OCI-LY1 (cell line): ENCODE data around the gene SLC44A3.

Experiments
- EZH2 ChIP-seq: fragments of 200-600 bp; sonication (generic), shearing (Covaris generic); IDR thresholded peaks from 2 replicates; pipeline ENCODE4 v1.8.0; 2017; ENCODE audit warnings: borderline replicate concordance, mixed run types, mild to moderate bottlenecking, antibody characterized with exemption, low read length, moderate library complexity, mixed read lengths
- TF ChIP-seq, protein P1 (sequence below): fragments of 200-600 bp; sonication (generic), shearing (Covaris generic); IDR thresholded peaks from 2 replicates; pipeline ENCODE4 v1.5.1; 2017; ENCODE audit warnings: mild to moderate bottlenecking, antibody characterized with exemption, low read length, moderate library complexity, mixed read lengths

DNA sequence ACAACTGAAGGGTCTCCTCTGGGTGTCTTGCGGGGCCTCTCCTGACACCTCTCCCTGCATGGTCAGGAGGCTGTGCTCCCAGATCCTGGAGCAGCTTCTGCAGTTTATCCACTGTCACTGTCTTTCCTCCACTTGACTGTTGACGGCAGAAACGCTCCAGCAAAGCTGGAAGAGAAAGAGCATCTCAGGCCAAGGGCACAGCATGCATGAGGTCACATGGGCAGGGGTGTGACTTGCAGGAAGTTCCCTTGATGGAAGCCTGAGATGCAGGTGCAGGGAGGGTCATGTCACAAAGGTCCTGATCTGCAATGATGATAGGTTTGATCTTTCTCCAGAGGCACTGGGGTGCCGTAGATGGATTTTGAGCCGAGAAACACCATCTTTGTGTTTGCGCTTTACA is 23.3 kb downstream of the SLC44A3 start:
- TF ChIP-seq, protein P1, sequence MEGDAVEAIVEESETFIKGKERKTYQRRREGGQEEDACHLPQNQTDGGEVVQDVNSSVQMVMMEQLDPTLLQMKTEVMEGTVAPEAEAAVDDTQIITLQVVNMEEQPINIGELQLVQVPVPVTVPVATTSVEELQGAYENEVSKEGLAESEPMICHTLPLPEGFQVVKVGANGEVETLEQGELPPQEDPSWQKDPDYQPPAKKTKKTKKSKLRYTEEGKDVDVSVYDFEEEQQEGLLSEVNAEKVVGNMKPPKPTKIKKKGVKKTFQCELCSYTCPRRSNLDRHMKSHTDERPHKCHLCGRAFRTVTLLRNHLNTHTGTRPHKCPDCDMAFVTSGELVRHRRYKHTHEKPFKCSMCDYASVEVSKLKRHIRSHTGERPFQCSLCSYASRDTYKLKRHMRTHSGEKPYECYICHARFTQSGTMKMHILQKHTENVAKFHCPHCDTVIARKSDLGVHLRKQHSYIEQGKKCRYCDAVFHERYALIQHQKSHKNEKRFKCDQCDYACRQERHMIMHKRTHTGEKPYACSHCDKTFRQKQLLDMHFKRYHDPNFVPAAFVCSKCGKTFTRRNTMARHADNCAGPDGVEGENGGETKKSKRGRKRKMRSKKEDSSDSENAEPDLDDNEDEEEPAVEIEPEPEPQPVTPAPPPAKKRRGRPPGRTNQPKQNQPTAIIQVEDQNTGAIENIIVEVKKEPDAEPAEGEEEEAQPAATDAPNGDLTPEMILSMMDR: no peak
- TF ChIP-seq EZH2: no peak
